GM23248 (cell line): ENCODE results near the gene MRPS26. TPM values are rescaled to one million over a fixed set of nuclear protein-coding genes. Genes with fewer than 3 reads are reported as not detected.

Experiments
- DNase-seq: peaks from one replicate; pipeline ENCODE4 v3.0.0-alpha.2; 2015
- H2AFZ ChIP-seq: fragments of 200-600 bp; sonication (generic); 2 replicates; pipeline ENCODE4 v1.6.1; 2016; ENCODE audit warnings: antibody characterized with exemption
- H3F3A ChIP-seq: fragments of 200-600 bp; sonication (generic); 2 replicates; pipeline ENCODE4 v1.6.1; 2016; ENCODE audit warnings: mild to moderate bottlenecking, antibody characterized with exemption, mixed run types; ENCODE audit not compliant: insufficient read depth
- H3K27ac ChIP-seq: fragments of 200-600 bp; sonication (generic); 2 replicates; pipeline ENCODE4 v1.5.1; 2016; ENCODE audit warnings: mild to moderate bottlenecking
- H3K27me3 ChIP-seq: fragments of 200-600 bp; sonication (generic); replicated peaks from 2 replicates; pipeline ENCODE4 v1.6.1; 2016; ENCODE audit warnings: mild to moderate bottlenecking; ENCODE audit not compliant: insufficient read depth
- H3K36me3 ChIP-seq: fragments of 200-600 bp; sonication (generic); 2 replicates; pipeline ENCODE4 v1.6.1; 2016; ENCODE audit warnings: low read depth, mild to moderate bottlenecking
- H3K4me1 ChIP-seq: fragments of 200-600 bp; sonication (generic); 2 replicates; pipeline ENCODE4 v1.6.1; 2016; ENCODE audit warnings: mild to moderate bottlenecking; ENCODE audit not compliant: insufficient read depth
- H3K4me2 ChIP-seq: fragments of 200-600 bp; sonication (generic); one replicate; pipeline ENCODE4 v1.6.1; 2016; ENCODE audit warnings: mild to moderate bottlenecking; ENCODE audit not compliant: unreplicated experiment
- H3K4me3 ChIP-seq: fragments of 200-600 bp; sonication (generic); 2 replicates; pipeline ENCODE4 v1.5.1; 2016; ENCODE audit warnings: mild to moderate bottlenecking
- H3K79me2 ChIP-seq: fragments of 200-600 bp; sonication (generic); 2 replicates; pipeline ENCODE4 v1.6.1; 2016; ENCODE audit warnings: mild to moderate bottlenecking; ENCODE audit not compliant: insufficient read depth
- H3K9ac ChIP-seq: fragments of 200-600 bp; sonication (generic); 2 replicates; pipeline ENCODE4 v1.6.1; 2016; ENCODE audit warnings: mild to moderate bottlenecking
- H3K9me2 ChIP-seq: fragments of 200-600 bp; sonication (generic); 2 replicates; pipeline ENCODE4 v1.6.1; 2016; ENCODE audit warnings: mixed run types, mild to moderate bottlenecking, moderate library complexity; ENCODE audit not compliant: insufficient read depth
- H3K9me3 ChIP-seq: fragments of 200-600 bp; sonication (generic); one replicate; pipeline ENCODE4 v1.6.1; 2017; ENCODE audit warnings: low read depth
- H4K20me1 ChIP-seq: fragments of 200-600 bp; sonication (generic); 2 replicates; pipeline ENCODE4 v1.6.0; 2016; ENCODE audit not compliant: insufficient read depth
- EZH2 ChIP-seq: fragments of 200-600 bp; sonication (generic); IDR thresholded peaks from 2 replicates; pipeline ENCODE4 v1.6.1; 2018; ENCODE audit warnings: antibody characterized with exemption, mild to moderate bottlenecking; ENCODE audit not compliant: insufficient read depth, poor library complexity, severe bottlenecking
- EZH2phosphoT487 ChIP-seq: fragments of 200-600 bp; sonication (generic); IDR thresholded peaks from 2 replicates; pipeline ENCODE4 v1.6.1; 2018; ENCODE audit warnings: antibody characterized with exemption, moderate library complexity, mild to moderate bottlenecking, low read depth; ENCODE audit not compliant: insufficient read depth
- WGBS, 2 experiments: methylation state at CpG; one replicate each; pipeline ENCODE4 v1.1.6; 2015 to 2017; ENCODE audit warnings: low lambda C conversion rate in 2 of 2, low coverage in 1 of 2; ENCODE audit errors: missing lambda C conversion rate in 2 of 2; 5-methylcytosine and 5-hydroxymethylcytosine counted together
- in situ Hi-C: fragments of 300-500 bp; cut with MboI; formaldehyde crosslinking; loops from 2 replicates; pipeline ENCODE4 v1.15.0; 2020
- polyA plus RNA-seq: library from polyadenylated mRNA; unstranded; fragments of >200 nt; fragmentation: Nextera tagmentation; extraction: Ambion mirVana; gene quantifications from 2 replicates; pipeline ENCODE4 v1.2.1, GENCODE V29; 2016
- total RNA-seq: library from RNA; depleted of rRNA; stranded (reverse); fragments of >200 nt; shearing (Covaris generic); gene quantifications from 2 replicates; pipeline ENCODE4 v1.2.3, GENCODE V29; 2014

The MRPS26 gene
- total and polyA plus RNA-seq, 2 experiments from 2014 or later: 44.5 to 48.2 TPM

- Histone ChIP-seq H3K27me3 (peaks cover 12% of the 10 kb centered on the region; the same call in 1 of the 2 replicates), H3K27ac (no peak overlapping the region), H3K9ac (no peak overlapping the region), H2AFZ (no peak overlapping the region), H3K4me2 (no peak overlapping the region), H3K36me3 (no peaks in the 10 kb centered on the region), H3K9me3 (no peaks in the 10 kb centered on the region), H3K9me2 (no peaks in the 10 kb centered on the region), H4K20me1 (no peaks in the 10 kb centered on the region), H3F3A (no peaks in the 10 kb centered on the region), H3K4me1 (no peaks in the 10 kb centered on the region), H3K79me2 (no peaks in the 10 kb centered on the region), H3K4me3 (no peak overlapping the region; the same call in 1 of the 2 replicates)
- in situ Hi-C loops: no loop called here
- TF ChIP-seq EZH2 (no peak), EZH2phosphoT487 (no peak)
- WGBS, 2 experiments: 15 to 19% methylated on average over 43 to 46 of the region's 71 CpGs
- peak; percentile 54 for DNase-seq
Measured at GRCh38 chr20:3082306-3082951, 36.6 kb downstream of the MRPS26 start.

GRCh38 chr20:3082955-3083952 lies 37.4 kb downstream of the MRPS26 start:
- Histone ChIP-seq H3K4me2 (no peak overlapping the region), H3F3A (no peaks in the 10 kb centered on the region), H4K20me1 (no peaks in the 10 kb centered on the region), H3K27me3 (peaks cover 12% of the 10 kb centered on the region; the same call in 1 of the 2 replicates), H3K4me3 (no peak overlapping the region), H3K27ac (no peak overlapping the region), H3K9me2 (no peaks in the 10 kb centered on the region), H3K9ac (no peak overlapping the region), H3K79me2 (no peaks in the 10 kb centered on the region), H3K9me3 (no peaks in the 10 kb centered on the region), H2AFZ (no peak overlapping the region), H3K4me1 (no peaks in the 10 kb centered on the region), H3K36me3 (no peaks in the 10 kb centered on the region)
- in situ Hi-C loops: no loop called here
- DNase-seq: no peak
- 24 to 37% methylated on average over 31 to 60 of the region's 76 CpGs for WGBS, 2 experiments
- TF ChIP-seq EZH2: no peak
- TF ChIP-seq EZH2phosphoT487: no peak

- no peak for DNase-seq
- H3K27me3 ChIP-seq: peaks cover 12% of the 10 kb centered on the region; the same call in 1 of the 2 replicates
- H3K79me2 ChIP-seq: no peaks in the 10 kb centered on the region
- no peak within 1 kb of the TSS for H3K4me3 ChIP-seq
- TF ChIP-seq EZH2phosphoT487: no peak
- no peak for TF ChIP-seq EZH2
- H2AFZ ChIP-seq: no peak within 1 kb of the TSS
- no peaks in the 10 kb centered on the region for H3K9me3 ChIP-seq
- WGBS, 2 experiments: 87 to 88% methylated on average over 27 to 28 of the region's 28 CpGs
- no peaks in the 10 kb centered on the region for H3K4me1 ChIP-seq
- in situ Hi-C loops: no loop called here
- no peak within 1 kb of the TSS for H3K4me2 ChIP-seq
- H3F3A ChIP-seq: no peaks in the 10 kb centered on the region
- no peak within 1 kb of the TSS for H3K9ac ChIP-seq
- H3K27ac ChIP-seq: no peak within 1 kb of the TSS
- H3K9me2 ChIP-seq: no peaks in the 10 kb centered on the region
- H3K36me3 ChIP-seq: no peaks in the 10 kb centered on the region
- no peaks in the 10 kb centered on the region for H4K20me1 ChIP-seq
Measured at GRCh38 chr20:3084283-3084985, 38.6 kb downstream of the MRPS26 start, which contains the start of gene AVP. Gene AVP (minus strand): TSS chr20:3084724. CDS start chr20:3084674, 50 bp downstream.

GRCh38 chr20:3084986-3085360 lies 39.1 kb downstream of the MRPS26 start:
- H3K27me3 ChIP-seq: peaks cover 12% of the 10 kb centered on the region; the same call in 1 of the 2 replicates
- WGBS, 2 experiments: 63 to 71% methylated on average over 2 to 7 of the region's 7 CpGs
- in situ Hi-C loops: no loop called here
- no peaks in the 10 kb centered on the region for H3K79me2 ChIP-seq
- no peak overlapping the region for H3K4me3 ChIP-seq
- DNase-seq: no peak
- no peak for TF ChIP-seq EZH2
- TF ChIP-seq EZH2phosphoT487: no peak
- no peak overlapping the region for H2AFZ ChIP-seq
- no peaks in the 10 kb centered on the region for H3K4me1 ChIP-seq
- no peaks in the 10 kb centered on the region for H3K9me2 ChIP-seq
- no peaks in the 10 kb centered on the region for H3F3A ChIP-seq
- no peaks in the 10 kb centered on the region for H3K9me3 ChIP-seq
- H3K9ac ChIP-seq: no peak overlapping the region
- no peaks in the 10 kb centered on the region for H4K20me1 ChIP-seq
- H3K36me3 ChIP-seq: no peaks in the 10 kb centered on the region
- H3K4me2 ChIP-seq: no peak overlapping the region
- no peak overlapping the region for H3K27ac ChIP-seq
